Measurements from ENCODE around the gene TDP1. TPM values are rescaled to one million over a fixed set of nuclear protein-coding genes. Genes with fewer than 3 reads are reported as not detected.

Gene TDP1
- total RNA-seq, 4 donors from 2014 or later = 11.1 to 21.6 (median 12.2) TPM

DNA sequence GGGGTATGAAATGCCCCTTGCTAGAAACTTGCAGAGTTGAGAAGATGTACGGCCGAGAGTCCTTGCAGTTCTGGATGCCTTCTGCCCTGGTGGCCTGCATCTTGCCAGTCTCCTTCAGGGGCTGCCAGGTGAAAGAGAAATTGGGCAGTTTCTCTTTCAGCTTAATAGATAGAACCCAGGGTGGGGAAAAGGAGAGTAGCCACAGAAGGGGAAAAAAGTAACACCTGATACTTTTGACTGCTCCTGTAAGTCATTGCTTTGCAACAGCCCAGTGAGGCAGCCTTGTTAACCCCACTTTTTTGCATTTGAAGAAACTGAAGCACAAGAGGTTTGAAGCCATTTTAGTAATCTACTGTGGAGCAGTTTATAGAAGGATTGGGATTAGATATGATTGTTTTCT, 27.6 kb downstream of the TDP1 start:
- intact Hi-C loops (cut with DNase I; ENCODE audit: low total_unique reads) = no loop called here
- H3K4me3 ChIP-seq (ENCODE audit: low read depth, poor library complexity, severe bottlenecking) = no peak overlapping the region
- WGBS, 2 donors = 95 to 96% methylated on average over 2 of the region's 2 CpGs
- no peak for TF ChIP-seq POLR2A (IDR thresholded peaks at IDR 0.05)
- TF ChIP-seq, protein P1, sequence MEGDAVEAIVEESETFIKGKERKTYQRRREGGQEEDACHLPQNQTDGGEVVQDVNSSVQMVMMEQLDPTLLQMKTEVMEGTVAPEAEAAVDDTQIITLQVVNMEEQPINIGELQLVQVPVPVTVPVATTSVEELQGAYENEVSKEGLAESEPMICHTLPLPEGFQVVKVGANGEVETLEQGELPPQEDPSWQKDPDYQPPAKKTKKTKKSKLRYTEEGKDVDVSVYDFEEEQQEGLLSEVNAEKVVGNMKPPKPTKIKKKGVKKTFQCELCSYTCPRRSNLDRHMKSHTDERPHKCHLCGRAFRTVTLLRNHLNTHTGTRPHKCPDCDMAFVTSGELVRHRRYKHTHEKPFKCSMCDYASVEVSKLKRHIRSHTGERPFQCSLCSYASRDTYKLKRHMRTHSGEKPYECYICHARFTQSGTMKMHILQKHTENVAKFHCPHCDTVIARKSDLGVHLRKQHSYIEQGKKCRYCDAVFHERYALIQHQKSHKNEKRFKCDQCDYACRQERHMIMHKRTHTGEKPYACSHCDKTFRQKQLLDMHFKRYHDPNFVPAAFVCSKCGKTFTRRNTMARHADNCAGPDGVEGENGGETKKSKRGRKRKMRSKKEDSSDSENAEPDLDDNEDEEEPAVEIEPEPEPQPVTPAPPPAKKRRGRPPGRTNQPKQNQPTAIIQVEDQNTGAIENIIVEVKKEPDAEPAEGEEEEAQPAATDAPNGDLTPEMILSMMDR (IDR thresholded peaks at IDR 0.05) = no peak
- DNase-seq (ENCODE audit: low spot score in 2 of 2) = no peak

- no peak for DNase-seq (ENCODE audit: low spot score in 2 of 2)
Measured at GRCh38 chr14:89986462-89987160, 30.9 kb downstream of the TDP1 start.

GRCh38 chr14:89987161-89987475, 31.4 kb downstream of the TDP1 start:
- TF ChIP-seq, protein P1 (IDR thresholded peaks at IDR 0.05) = no peak
- no peak for TF ChIP-seq POLR2A (IDR thresholded peaks at IDR 0.05)
- no peak overlapping the region for H3K4me3 ChIP-seq (ENCODE audit: low read depth, poor library complexity, severe bottlenecking)
- intact Hi-C loops (cut with DNase I; ENCODE audit: low total_unique reads) = no loop called here
- DNase-seq (ENCODE audit: low spot score in 2 of 2) = no peak

More at GRCh38 chr14:89986462-89987160, 30.9 kb downstream of the TDP1 start:
- 87 to 92% methylated on average over 5 of the region's 5 CpGs for WGBS, 2 donors
- intact Hi-C loops (cut with DNase I; ENCODE audit: low total_unique reads) = no loop called here
- H3K4me3 ChIP-seq (ENCODE audit: low read depth, poor library complexity, severe bottlenecking) = no peak overlapping the region
- TF ChIP-seq POLR2A (IDR thresholded peaks at IDR 0.05) = no peak
- TF ChIP-seq, protein P1 (IDR thresholded peaks at IDR 0.05) = no peak

- intact Hi-C loops (cut with DNase I; ENCODE audit: low total_unique reads) = no loop called here
- 94 to 96% methylated on average over 5 of the region's 5 CpGs for WGBS, 2 donors
- no peak overlapping the region for H3K4me3 ChIP-seq (ENCODE audit: low read depth, poor library complexity, severe bottlenecking)
- TF ChIP-seq, protein P1 (IDR thresholded peaks at IDR 0.05) = no peak
- TF ChIP-seq POLR2A (IDR thresholded peaks at IDR 0.05) = no peak
- DNase-seq (ENCODE audit: low spot score in 2 of 2) = no peak
Measured at GRCh38 chr14:89988787-89989186, 33.1 kb downstream of the TDP1 start.

- WGBS, 2 donors = 90 to 94% methylated on average over 5 of the region's 5 CpGs
- no peak for DNase-seq (ENCODE audit: low spot score in 2 of 2)
- TF ChIP-seq POLR2A (IDR thresholded peaks at IDR 0.05) = no peak
- TF ChIP-seq, protein P1 (IDR thresholded peaks at IDR 0.05) = no peak
- intact Hi-C loops (cut with DNase I; ENCODE audit: low total_unique reads) = no loop called here
- H3K4me3 ChIP-seq (ENCODE audit: low read depth, poor library complexity, severe bottlenecking) = no peak overlapping the region
Measured at GRCh38 chr14:89990218-89990617, 34.5 kb downstream of the TDP1 start.

Measured in lower leg skin (tissue), 4 donors.